ENCODE data around the gene TTYH3.

DNA sequence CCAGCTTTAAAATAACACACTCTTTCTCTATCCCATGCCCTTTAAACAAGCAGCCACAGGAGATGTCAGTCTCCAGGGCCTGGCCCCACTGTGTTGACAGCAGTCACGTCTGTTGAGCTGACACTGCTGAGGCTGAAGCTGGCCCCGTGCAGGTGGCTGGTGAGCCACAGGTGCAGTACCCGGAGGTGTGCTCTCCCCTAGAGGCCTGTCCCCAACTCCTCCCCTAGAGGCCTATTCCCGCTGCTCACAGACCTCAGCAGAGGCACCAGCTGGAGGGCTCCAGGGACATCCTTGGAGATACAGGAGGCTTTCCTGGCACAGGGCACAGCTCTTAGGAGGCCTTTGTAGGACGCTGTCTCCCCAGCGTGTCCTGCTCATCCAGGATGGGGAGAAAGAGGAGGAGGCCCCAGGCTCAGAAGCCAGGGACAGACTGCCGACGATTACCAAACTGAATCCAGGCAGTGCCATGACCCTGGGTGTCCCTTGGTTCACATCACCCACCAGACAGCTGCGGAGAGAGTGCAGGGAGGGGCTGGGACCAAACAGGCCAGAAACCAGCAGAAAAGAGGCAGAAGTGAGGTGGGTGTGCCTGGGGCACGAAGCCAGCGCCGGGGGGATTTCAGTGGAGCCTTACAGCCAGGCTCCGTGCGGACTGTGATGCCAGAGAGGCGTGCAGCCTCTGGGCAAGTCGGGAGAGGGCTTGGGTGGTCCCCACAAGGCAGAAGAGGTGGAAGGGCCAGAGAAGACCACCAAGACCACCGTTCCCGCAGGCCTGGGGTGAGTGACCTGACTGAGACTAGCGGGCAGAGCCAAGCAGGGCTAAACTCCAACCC lies 18.5 kb upstream of the TTYH3 start:
- TF ChIP-seq, protein P1, sequence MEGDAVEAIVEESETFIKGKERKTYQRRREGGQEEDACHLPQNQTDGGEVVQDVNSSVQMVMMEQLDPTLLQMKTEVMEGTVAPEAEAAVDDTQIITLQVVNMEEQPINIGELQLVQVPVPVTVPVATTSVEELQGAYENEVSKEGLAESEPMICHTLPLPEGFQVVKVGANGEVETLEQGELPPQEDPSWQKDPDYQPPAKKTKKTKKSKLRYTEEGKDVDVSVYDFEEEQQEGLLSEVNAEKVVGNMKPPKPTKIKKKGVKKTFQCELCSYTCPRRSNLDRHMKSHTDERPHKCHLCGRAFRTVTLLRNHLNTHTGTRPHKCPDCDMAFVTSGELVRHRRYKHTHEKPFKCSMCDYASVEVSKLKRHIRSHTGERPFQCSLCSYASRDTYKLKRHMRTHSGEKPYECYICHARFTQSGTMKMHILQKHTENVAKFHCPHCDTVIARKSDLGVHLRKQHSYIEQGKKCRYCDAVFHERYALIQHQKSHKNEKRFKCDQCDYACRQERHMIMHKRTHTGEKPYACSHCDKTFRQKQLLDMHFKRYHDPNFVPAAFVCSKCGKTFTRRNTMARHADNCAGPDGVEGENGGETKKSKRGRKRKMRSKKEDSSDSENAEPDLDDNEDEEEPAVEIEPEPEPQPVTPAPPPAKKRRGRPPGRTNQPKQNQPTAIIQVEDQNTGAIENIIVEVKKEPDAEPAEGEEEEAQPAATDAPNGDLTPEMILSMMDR (IDR thresholded peaks at IDR 0.05), result no peak
- no peak for TF ChIP-seq POLR2A (IDR thresholded peaks at IDR 0.05)

All from ovary (tissue), 3 donors.